Activated CD4-positive, alpha-beta T cell treated with anti-CD3 and anti-CD28 coated beads, Interleukin-2, amount 50 U/mL, for 1 hour (primary cell): Measurements from ENCODE around the gene GPR132.

Experiments used
- DNase-seq: peaks from one replicate; pipeline ENCODE4 v3.0.0-alpha.2; 2020

GPR132 gene

DNA sequence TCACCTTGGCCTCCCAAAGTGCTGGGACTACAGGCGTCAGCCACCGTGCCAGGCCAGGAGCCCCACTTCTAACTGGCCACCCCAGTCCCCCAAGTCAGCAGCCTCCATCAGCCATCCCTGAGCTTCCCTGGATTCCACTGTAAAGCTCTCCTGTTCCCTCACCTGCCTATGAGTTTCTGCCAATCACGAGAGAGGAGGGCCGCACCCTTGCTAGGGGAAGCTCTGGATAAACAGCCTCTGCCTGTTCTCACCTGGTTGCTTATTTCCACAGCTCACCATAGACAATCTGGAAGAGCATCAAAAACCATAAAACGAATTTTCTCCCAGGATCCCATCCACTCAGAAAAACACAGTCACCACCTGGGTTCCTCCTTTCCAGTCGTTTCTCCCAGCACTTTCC, 49.3 kb downstream of the GPR132 start:
- no peak for DNase-seq

DNA sequence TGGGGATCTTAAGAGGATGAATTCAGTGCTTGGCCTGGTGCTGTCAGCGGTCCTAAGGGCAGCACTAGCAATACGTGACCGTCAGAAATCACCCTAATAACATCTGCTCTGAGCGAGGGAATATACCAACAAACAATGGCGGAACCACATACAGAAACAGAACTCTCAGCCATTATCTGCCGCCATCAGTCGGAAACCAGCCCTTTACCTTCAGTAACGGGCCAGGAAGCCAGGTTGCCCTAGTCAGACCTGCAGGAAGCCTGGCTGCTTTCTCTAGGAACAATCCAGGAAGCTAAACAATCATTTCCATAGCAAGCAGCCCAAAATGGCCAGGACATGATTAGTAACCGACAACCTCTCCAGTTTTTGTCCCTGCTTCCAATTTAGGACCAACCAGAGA, 50.0 kb downstream of the GPR132 start:
- DNase-seq = no peak

DNA sequence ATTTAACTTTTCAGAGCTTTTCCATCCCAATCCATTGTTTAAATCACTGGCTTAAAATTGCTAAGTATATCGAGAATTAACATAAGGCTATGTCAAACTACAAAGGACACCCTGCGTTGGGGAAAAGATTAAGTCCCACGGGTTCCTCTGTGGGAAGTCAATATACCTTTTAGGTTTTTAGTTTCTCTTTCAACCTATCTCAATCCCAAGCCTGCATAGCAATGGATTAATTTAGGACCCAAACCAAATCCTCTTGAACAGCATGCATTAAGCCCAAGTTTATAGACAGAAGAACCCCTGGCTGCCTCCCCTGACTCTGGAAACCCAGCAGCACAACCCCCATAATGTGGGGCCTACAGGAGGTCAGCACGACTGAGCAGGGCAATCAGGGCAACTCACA, 50.6 kb downstream of the GPR132 start:
- no peak for DNase-seq

DNA sequence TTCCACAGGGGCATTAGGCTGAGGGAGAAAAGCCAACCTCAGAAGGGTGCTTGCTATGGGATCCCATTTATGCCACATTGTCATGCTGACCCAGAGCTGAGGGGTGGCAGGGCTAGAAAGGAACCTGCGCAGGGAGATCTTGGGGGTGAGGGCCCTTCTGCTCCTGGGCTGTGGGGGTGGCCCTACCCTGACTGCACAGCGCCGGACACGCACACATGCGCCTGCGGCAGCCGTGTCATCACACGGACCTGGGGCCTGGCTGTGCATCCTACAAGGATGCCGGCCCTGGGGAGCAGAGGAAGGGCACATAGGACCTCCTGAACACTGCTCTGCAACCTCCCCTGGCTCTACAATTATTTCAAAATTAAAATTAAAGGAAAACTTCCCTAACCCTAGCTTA, 51.2 kb downstream of the GPR132 start:
- no peak for DNase-seq

DNA sequence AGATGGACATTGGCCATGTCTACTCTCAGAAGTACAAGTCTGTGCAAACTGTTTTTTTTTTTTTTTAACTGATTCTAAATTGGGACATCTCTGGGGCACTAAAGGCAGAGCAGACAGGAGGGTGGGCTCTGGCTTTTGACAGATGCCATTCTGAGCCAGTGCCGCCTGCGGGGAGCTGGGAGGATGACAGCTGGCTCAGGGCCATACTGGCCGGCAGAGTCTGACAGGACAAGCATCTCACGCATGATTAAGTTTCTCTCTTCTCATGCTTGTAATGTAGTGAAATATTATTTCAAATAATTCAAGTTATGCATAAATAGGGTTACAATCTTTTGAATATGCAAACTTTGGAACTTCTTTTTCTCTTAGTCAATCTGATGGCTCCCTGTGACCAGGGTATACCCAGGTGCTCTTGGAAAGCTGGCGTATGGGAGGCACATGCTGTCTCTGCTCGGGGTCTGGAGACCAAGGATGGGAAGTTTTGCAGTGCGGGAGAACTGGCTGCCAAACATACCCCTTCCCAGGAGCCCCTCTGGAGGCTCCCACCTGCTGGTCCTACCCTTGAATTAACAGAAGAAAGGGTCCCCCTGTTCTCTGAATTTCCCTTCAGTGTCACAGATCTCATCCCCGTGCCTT, 52.0 kb downstream of the GPR132 start:
- no peak for DNase-seq

DNA sequence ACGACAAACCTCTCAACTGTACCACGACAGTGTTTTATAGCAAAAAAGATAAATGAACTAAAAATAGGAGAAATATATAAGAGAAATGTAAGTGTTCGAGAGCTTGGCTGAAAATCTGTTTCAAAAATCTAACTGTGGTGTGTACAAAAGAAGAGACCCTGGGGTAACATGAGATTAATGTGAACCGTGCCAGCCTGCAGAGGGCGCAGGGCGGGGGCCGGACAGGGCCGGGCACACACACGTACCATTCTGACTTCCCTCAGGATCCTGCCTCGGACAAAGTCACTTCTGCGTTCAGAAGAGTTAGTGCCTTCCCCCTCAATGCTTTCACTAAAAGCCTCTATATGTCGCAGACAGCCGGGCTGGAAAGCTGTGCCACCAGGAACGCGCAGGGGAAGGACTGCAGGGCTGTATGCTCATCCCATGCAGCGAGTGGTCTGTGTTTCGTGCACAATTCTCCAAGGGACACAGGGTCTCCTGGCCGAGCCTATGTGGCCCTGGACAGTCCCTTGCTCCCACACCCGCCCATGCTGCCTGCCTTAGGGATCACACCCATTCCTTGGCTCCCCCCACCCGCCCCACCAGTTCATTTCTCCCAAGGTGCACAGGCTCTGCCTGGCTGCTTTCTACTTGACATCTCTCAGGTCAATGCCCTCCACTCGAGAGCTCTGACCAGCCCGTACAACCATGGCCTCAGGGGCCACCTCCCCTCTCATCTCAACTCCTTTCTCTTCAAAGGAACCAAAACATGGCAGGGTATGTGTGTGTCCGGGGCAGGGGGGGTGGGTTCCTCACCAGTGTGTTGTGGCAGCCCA, 52.9 kb downstream of the GPR132 start:
- DNase-seq = no peak

DNA sequence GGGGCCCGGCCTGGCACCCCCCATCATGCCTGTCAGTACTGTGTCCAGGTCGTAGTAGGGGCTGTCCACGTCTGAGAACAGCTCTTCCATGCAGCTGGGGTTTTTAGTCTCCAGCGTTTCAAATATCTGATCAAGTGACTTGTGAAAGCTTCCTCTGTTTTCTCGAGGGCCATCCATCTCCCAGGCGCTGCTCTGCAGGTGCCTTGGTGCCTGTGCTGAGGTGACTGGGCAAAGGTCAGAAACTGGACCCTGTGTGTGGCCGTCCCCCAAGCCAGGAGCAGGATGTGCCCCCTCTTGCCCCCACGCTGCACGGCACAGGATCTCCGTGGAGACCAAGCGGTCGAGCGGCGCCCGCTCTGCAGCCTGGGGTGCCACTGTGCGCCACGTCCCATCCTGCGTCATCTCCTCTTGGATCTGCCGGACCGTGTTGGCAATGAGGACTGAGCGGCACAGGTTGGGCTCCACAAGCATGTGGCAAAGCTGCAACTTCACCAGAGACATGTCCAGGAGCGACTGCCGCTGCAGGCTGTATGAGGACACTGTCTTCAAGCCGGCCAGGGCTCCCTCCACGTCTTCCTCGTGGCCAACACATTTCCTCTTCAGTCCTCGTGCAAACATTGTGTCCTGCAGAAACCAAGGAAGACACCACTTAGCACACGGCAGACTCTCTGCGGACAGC, 53.8 kb downstream of the GPR132 start:
- DNase-seq = no peak

DNA sequence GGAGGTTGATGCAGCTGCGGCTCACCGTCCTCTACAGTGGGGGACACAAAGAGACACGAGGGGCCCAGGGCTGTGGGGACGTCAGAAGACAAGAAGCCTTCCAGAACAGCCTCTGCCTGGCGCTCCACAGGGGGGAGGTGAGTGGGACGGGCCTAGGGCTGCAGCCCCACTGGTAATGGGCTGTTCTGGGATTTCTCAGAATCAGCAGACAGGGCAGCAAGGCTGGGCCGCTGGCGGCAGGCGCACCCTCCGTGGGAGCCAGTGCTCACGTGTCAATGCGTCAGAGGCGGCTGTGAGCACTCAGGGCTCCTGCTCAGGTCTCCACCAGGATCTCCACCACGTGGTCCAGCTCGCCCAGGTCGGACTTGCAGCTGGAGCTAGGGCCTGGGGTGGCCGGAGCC, 54.3 kb downstream of the GPR132 start:
- DNase-seq = no peak

DNA sequence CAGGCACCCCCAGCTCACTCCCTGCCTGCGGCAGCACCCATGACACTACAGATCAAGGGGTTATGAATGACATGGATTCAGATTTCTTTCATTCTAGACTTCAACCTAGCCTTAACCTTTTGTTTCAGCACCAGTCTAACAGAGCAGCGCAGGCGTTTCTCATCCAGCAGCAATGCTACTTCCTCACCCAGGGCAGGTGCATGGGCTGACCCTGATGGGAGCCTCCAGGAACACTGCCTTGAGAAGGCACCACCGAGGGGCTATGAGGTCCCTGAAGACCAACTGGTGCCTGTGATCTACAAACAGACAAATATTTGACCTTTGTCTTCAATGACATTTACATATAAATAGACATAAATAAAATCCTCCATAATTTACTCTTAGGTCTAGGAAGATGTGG, 55.1 kb downstream of the GPR132 start:
- DNase-seq = no peak

DNA sequence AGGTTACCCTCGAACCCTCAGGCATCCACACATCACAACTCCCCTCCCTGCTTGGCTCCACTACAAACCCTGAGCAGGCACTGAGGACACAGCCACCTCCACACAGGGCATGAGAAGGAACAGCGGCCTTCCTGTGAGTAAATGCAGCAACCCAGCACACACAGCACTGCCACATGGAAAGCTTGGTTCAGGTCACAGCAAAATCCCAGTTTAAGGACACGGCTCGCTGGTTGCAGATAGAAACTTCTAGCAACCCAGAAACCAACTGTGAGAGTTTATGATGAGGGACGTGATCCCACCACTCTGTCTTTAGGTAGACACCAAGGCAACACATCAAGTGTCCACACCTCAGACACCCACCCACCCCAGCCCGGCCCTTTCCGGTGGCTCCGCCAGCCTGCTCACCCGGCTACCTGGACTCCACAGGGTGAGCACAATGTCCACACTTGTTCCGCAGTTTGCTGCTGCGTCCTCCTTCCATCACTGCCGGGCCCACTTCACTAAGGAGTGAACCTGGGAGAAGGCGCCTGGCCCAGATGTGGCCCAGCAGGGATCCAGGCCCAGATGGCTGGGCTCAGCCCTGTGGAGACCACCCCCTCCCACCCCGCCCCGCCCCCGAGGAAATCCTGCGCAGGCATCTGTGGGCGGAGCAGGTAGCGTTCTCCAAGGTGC, 57.5 kb downstream of the GPR132 start:
- no peak for DNase-seq

DNA sequence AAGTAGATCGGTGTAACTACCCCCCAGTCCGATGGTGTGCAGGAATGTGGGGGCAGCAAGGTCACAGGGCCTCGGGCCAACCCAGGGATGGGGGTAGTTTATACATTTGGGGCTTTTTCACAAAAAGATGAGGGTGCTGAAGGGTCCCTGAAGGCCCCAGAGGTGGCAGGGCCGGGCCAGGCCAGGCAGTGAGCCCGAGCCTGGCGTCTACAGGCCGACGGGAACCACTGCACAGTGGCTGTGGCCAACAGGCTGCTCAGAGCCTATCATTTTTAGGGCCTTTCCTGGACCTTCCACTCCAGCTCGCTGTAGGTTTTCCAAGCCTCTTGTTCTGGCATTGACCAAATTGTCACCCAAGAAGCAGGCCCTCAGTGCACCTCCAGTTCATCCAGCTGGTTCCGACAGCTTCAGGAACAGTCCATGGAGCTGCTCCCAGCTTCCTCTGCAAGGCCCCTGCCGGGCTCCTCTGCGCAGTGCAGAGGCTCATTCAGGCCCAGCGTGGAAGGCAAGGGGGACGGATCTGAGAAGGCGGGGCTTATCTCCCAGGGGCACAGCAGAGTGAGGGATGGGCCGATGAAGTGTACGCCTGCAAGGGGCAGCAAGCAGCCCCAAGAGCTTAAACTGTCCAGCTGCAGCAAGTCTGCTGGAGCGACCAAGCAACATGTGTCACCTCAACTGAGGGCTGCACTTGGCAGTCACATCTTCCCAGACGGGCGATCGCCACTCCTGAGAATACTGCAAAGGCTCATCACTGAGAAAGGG, 58.2 kb downstream of the GPR132 start:
- DNase-seq = no peak

DNA sequence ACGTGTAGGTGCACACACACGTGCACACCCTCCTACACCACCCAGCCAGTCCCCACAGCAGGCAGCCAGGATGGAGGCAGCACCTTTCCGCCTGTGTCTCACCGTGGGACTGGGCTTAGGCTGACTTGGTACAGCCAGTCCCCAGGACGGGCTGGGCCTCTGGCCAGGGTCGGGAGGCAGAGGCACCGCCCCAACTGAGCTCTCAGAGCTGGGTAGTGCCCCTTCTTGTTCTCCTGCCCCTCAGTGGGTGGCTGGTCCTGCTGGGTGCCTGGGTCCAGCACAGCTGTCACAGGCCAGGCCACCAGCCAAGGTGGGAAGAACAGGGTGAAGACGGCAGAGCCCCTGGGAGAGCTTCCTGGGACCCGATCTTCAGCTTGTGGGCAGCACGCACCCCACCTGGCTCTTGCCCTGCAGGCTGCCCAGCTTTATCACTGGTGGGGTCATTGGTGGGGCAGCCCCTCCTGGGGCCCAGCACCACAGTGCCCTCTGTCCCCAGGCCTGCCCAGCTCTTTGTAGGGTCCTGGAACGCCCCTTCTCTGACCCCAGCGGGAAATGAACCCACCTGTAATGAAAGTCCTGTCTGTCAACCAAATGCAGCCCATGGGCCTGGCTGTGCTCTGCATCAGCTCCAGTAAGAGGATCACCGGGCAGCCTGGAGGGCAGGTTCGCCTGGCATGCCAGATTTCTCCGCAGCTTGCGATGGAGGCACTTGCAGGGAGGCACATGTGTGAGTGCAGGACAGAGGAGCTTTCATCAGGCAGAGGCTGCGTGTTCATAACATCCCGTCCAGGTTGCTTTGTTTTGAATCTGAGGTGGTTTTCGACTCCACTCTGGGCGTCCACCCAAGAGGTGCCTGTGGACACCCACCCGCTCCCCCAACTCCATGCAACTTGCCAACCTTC, 59.0 kb downstream of the GPR132 start:
- DNase-seq = no peak

DNA sequence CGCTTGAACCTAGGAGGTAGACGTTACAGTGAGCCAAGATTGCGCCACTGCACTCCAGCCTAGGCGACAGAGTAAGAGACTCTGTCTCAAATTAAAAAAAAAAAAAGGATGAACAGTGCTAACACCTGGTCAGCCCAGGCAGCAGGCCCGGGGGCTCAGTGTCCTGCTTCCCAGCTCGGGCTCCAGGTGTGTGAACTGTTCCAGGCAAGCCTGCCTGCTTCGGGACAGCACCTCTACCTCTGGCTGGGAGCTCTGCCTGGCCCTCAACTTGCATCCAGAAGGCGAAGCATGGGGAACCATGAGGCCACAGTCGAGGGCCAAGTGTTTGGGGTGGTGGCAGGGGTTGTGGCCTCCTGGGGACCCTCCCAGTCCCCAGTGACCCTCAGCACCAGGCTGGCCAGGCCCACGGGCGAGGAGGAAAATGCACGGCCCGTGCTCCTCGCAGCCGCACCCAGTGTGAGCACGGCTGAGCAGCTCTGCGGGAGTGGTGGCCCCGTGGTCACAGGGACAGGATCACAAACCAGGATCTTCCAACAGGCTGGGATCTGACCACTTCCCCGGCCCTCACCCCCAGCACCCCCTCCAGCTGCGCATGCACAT, 59.8 kb downstream of the GPR132 start:
- DNase-seq = no peak
